ENCODE measurements around the gene PHYKPL. TPM values are rescaled to one million over a fixed set of nuclear protein-coding genes. Genes with fewer than 3 reads are reported as not detected.

PHYKPL gene
- total RNA-seq, 1 experiment from 2014 or later, result 78.2 TPM

DNA sequence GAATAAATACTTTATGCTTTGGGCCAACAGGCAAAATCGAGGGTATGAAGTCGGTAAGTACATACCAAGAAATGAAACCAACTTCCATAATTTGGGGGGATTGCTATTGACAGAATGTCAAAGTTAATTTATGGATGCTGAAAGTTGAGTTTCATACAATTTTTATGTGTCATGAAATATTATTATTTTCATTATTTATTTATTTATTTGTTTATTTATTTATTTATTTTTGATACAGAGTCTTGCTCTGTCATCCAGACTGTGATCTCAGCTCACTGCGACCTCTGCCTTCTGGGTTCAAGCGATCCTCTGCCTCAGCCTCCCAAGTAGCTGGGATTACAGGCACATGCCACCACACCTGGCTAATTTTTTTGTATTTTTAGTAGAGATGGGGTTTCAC, 40.9 kb downstream of the PHYKPL start:
- H3K9me3 Mint-ChIP-seq (ENCODE audit: unreplicated experiment), result peaks cover 15% of the 10 kb centered on the region
- no TSS peak for BruUV-seq (replicated peaks)
- H3K4me3 Mint-ChIP-seq (ENCODE audit: unreplicated experiment), result no peak overlapping the region
- Histone ChIP-seq H3K9me3 (no peaks in the 10 kb centered on the region), H3K4me1 (no peaks in the 10 kb centered on the region), H3K4me3 (ENCODE audit: low read depth, low read length) (no peak overlapping the region), H3K36me3 (ENCODE audit: control insufficient read depth, insufficient read depth, low read length) (no peaks in the 10 kb centered on the region), H3K27me3 (replicated peaks; ENCODE audit: control insufficient read depth, insufficient read depth, low read length) (no peaks in the 10 kb centered on the region)
- CTCF ChIA-PET, result no interaction called here
- peaks cover 7% of the 10 kb centered on the region for H3K27me3 Mint-ChIP-seq (ENCODE audit: insufficient read depth, unreplicated experiment)
- POLR2A ChIA-PET, result no interaction called here
- TF ChIP-seq CTCF (IDR thresholded peaks at IDR 0.05; ENCODE audit: insufficient read depth in 1 of 2, low read depth in 1 of 2, low read length in 1 of 2, severe bottlenecking in 1 of 2, unreplicated experiment in 1 of 2), result no peak
- no peak overlapping the region for H3K27ac Mint-ChIP-seq (ENCODE audit: unreplicated experiment)
- no peak for DNase-seq
- intact Hi-C loops (cut with micrococcal nuclease; ENCODE audit: unreplicated experiment), result no loop called here
- H3K4me1 Mint-ChIP-seq (ENCODE audit: low read depth, unreplicated experiment), result no peaks in the 10 kb centered on the region
- H3K36me3 Mint-ChIP-seq (ENCODE audit: insufficient read depth, unreplicated experiment), result peaks cover 8% of the 10 kb centered on the region

DNA sequence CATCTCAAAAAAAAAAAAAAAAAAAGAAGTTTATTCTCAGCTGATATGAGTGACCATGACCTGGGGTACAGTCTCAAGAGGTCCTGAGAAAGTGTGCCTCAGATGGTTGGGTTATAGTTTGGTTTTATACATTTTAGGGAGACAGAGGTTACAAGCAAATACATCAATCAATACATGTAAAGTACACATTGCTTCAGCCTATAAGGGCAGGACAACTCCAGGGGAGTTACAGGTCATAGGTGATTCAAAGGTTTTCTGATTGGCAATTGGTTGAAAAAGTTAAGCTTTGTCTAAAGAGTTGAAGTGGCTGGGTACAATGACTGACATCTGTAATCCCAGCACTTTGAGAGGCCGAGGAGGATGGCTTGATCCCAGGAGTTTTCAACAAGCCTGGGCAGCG, 43.2 kb downstream of the PHYKPL start:
- CTCF ChIA-PET, result no interaction called here

GRCh38 chr5:178187014-178187413, 45.6 kb downstream of the PHYKPL start, which contains the start of gene GMCL2:
TSS of gene GMCL2 (minus strand) at chr5:178187371. CDS start at chr5:178187299, 72 bp downstream.
- Mint-ChIP-seq H3K9me3 (ENCODE audit: unreplicated experiment) (peaks cover 2% of the 10 kb centered on the region), H3K36me3 (ENCODE audit: insufficient read depth, unreplicated experiment) (peaks cover 8% of the 10 kb centered on the region), H3K27ac (ENCODE audit: unreplicated experiment) (no peak within 1 kb of the TSS), H3K4me3 (ENCODE audit: unreplicated experiment) (no peak within 1 kb of the TSS), H3K27me3 (ENCODE audit: insufficient read depth, unreplicated experiment) (no peaks in the 10 kb centered on the region), H3K4me1 (ENCODE audit: low read depth, unreplicated experiment) (peaks cover 7% of the 10 kb centered on the region)
- CTCF ChIA-PET, result no interaction called here
- BruUV-seq (replicated peaks), result no TSS peak
- no peak for DNase-seq
- Histone ChIP-seq H3K4me3 (ENCODE audit: low read depth, low read length) (no peak within 1 kb of the TSS), H3K9me3 (no peaks in the 10 kb centered on the region), H3K4me1 (no peaks in the 10 kb centered on the region), H3K27me3 (replicated peaks; ENCODE audit: control insufficient read depth, insufficient read depth, low read length) (no peaks in the 10 kb centered on the region), H3K36me3 (ENCODE audit: control insufficient read depth, insufficient read depth, low read length) (no peaks in the 10 kb centered on the region)
- intact Hi-C loops (cut with micrococcal nuclease; ENCODE audit: unreplicated experiment), result no loop called here
- no peak for TF ChIP-seq CTCF (IDR thresholded peaks at IDR 0.05; ENCODE audit: insufficient read depth in 1 of 2, low read depth in 1 of 2, low read length in 1 of 2, severe bottlenecking in 1 of 2, unreplicated experiment in 1 of 2)
- POLR2A ChIA-PET, result no interaction called here

More for the DNA sequence above, 43.2 kb downstream of the PHYKPL start:
- H3K4me3 Mint-ChIP-seq (ENCODE audit: unreplicated experiment), result no peak overlapping the region
- peaks cover 5% of the 10 kb centered on the region for H3K27me3 Mint-ChIP-seq (ENCODE audit: insufficient read depth, unreplicated experiment)
- TF ChIP-seq CTCF (IDR thresholded peaks at IDR 0.05; ENCODE audit: insufficient read depth in 1 of 2, low read depth in 1 of 2, low read length in 1 of 2, severe bottlenecking in 1 of 2, unreplicated experiment in 1 of 2), result no peak
- no peak overlapping the region for H3K27ac Mint-ChIP-seq (ENCODE audit: unreplicated experiment)
- Histone ChIP-seq H3K9me3 (no peaks in the 10 kb centered on the region), H3K27me3 (replicated peaks; ENCODE audit: control insufficient read depth, insufficient read depth, low read length) (no peaks in the 10 kb centered on the region), H3K4me3 (ENCODE audit: low read depth, low read length) (no peak overlapping the region), H3K4me1 (no peaks in the 10 kb centered on the region), H3K36me3 (ENCODE audit: control insufficient read depth, insufficient read depth, low read length) (no peaks in the 10 kb centered on the region)
- no TSS peak for BruUV-seq (replicated peaks)
- no peak for DNase-seq
- intact Hi-C loops (cut with micrococcal nuclease; ENCODE audit: unreplicated experiment), result no loop called here
- peaks cover 15% of the 10 kb centered on the region for H3K9me3 Mint-ChIP-seq (ENCODE audit: unreplicated experiment)
- peaks cover 8% of the 10 kb centered on the region for H3K36me3 Mint-ChIP-seq (ENCODE audit: insufficient read depth, unreplicated experiment)
- POLR2A ChIA-PET, result no interaction called here
- no peaks in the 10 kb centered on the region for H3K4me1 Mint-ChIP-seq (ENCODE audit: low read depth, unreplicated experiment)
